Activated CD8-positive, alpha-beta memory T cell treated with anti-CD3 and anti-CD28 coated beads, Interleukin-2, amount 50 U/mL, for 24 hours (primary cell): Measurements from ENCODE around the gene KRTAP10-6.
"Not testable (repeated sequence)": the region's sequence is repeated elsewhere in the genome, so short reads cannot be mapped to it uniquely, and the experiment has no call there.

Experiments
- DNase-seq: peaks from one replicate; pipeline ENCODE4 v3.0.0-alpha.2; 2020; ENCODE audit errors: extremely low read depth

Gene KRTAP10-6

GRCh38 chr21:44578371-44579055 is 13.8 kb downstream of the KRTAP10-6 start:
- DNase-seq: no peak

- no peak for DNase-seq
Observed at GRCh38 chr21:44576025-44576420, 16.3 kb downstream of the KRTAP10-6 start.

- no peak for DNase-seq
Observed at GRCh38 chr21:44575307-44576024, 16.8 kb downstream of the KRTAP10-6 start.

GRCh38 chr21:44574457-44575306 is 17.6 kb downstream of the KRTAP10-6 start:
- no peak for DNase-seq

GRCh38 chr21:44573630-44574456 is 18.5 kb downstream of the KRTAP10-6 start, which contains the start of gene KRTAP10-4:
KRTAP10-4 (plus strand) TSS chr21:44573729; CDS start chr21:44573759, 30 bp downstream.
- not testable (repeated sequence) for DNase-seq

- DNase-seq: no peak
Observed at GRCh38 chr21:44572959-44573583, 19.2 kb downstream of the KRTAP10-6 start.

- no peak for DNase-seq
Observed at GRCh38 chr21:44571844-44572782, 20.2 kb downstream of the KRTAP10-6 start.

- no peak for DNase-seq
Observed at GRCh38 chr21:44571296-44571695, 21.0 kb downstream of the KRTAP10-6 start.

- no peak for DNase-seq
Observed at GRCh38 chr21:44569861-44570517, 22.3 kb downstream of the KRTAP10-6 start.

- DNase-seq: no peak
Observed at GRCh38 chr21:44568667-44569556, 23.4 kb downstream of the KRTAP10-6 start.

- DNase-seq: no peak
Observed at GRCh38 chr21:44568261-44568660, 24.0 kb downstream of the KRTAP10-6 start.

GRCh38 chr21:44567481-44568171 is 24.7 kb downstream of the KRTAP10-6 start:
- no peak for DNase-seq

- no peak for DNase-seq
Observed at GRCh38 chr21:44566403-44566802, 25.9 kb downstream of the KRTAP10-6 start.

GRCh38 chr21:44564886-44565598 is 27.3 kb downstream of the KRTAP10-6 start:
- DNase-seq: no peak

- DNase-seq: no peak
Observed at GRCh38 chr21:44564099-44564498, 28.2 kb downstream of the KRTAP10-6 start.

GRCh38 chr21:44558695-44559094 is 33.6 kb downstream of the KRTAP10-6 start, which contains the start of gene KRTAP10-3:
KRTAP10-3 (minus strand) TSS chr21:44558795; CDS start chr21:44558715, 80 bp downstream.
- no peak for DNase-seq

- not testable (repeated sequence) for DNase-seq
Observed at GRCh38 chr21:44558329-44558675, 34.0 kb downstream of the KRTAP10-6 start.
